Thyroid gland (tissue), 4 donors: ENCODE measurements around the gene SLC1A5.

Experiments used
- CTCF ChIP-seq, 6 experiments: fragments of 200-600 bp in 3 of 6; fragments of 450-650 bp in 3 of 6; sonication (generic) in 3 of 6; IDR thresholded peaks; one replicate each; pipeline ENCODE4 v1.5.1; 2016 to 2019; ENCODE audit warnings: antibody characterized with exemption in 6 of 6, mild to moderate bottlenecking in 2 of 6, inconsistent platforms in 1 of 6, moderate library complexity in 1 of 6
- POLR2A ChIP-seq, 2 donors: fragments of 450-650 bp; IDR thresholded peaks; one replicate each; pipeline ENCODE4 v1.6.1; 2017; ENCODE audit warnings: antibody characterized with exemption in 2 of 2, mild to moderate bottlenecking in 2 of 2, moderate library complexity in 1 of 2

GRCh38 chr19:46803555-46803954 lies 15.2 kb upstream of the SLC1A5 start:
- TF ChIP-seq CTCF (IDR thresholded peaks at IDR 0.05) (no peak), POLR2A (IDR thresholded peaks at IDR 0.05) (no peak)
